AG04450 (cell line): Measurements from ENCODE around the gene AP5Z1. TPM values are rescaled to one million over a fixed set of nuclear protein-coding genes. Genes with fewer than 3 reads are reported as not detected.

Experiments used
- CTCF ChIA-PET: fragments of 300-600, 350-600 bp; formaldehyde crosslinking; extraction: SDS; loops from one replicate; lab custom pipeline; 2022; ENCODE audit warnings: antibody characterized with exemption, inconsistent platforms; lab: Charles Lee
- POLR2A ChIA-PET: fragments of 350-600 bp; formaldehyde crosslinking; extraction: SDS; loops from one replicate; lab custom pipeline; 2021; ENCODE audit warnings: antibody characterized with exemption, inconsistent platforms; lab: Yijun Ruan, JAX
- DNase-seq: peaks from one replicate; pipeline ENCODE4 v3.0.0-alpha.2; 2011; ENCODE audit warnings: low read depth, low spot score
- H3K27ac ChIP-seq: one replicate; pipeline ENCODE4 v1.5.1; 2012; ENCODE audit warnings: low read depth, low read length, control low read depth
- H3K27me3 ChIP-seq: one replicate; pipeline ENCODE4 v1.6.0; 2012; ENCODE audit warnings: low read length; ENCODE audit not compliant: control insufficient read depth, insufficient read depth
- H3K4me3 ChIP-seq: 2 replicates; pipeline ENCODE4 v1.5.1; 2011; ENCODE audit warnings: mild to moderate bottlenecking, low read depth, low read length, control low read depth
- H3K9me3 ChIP-seq: 2 replicates; pipeline ENCODE4 v1.5.1; 2012; ENCODE audit warnings: low read length; ENCODE audit not compliant: control insufficient read depth, insufficient read depth
- CTCF ChIP-seq: IDR thresholded peaks from 2 replicates; pipeline ENCODE4 v1.5.1; 2011; ENCODE audit warnings: low read depth, low read length, control low read depth, inconsistent platforms
- polyA plus RNA-seq: library from polyadenylated mRNA; depleted of rRNA; stranded (reverse); fragments of >200 nt; gene quantifications from 2 replicates; pipeline ENCODE4 v1.2.3, GENCODE V29; 2011

The AP5Z1 gene
- polyA plus RNA-seq, 1 experiment, result 12.6 TPM

GRCh38 chr7:4771737-4772136, 3.7 kb upstream of the AP5Z1 start:
- no peak overlapping the region for H3K4me3 ChIP-seq
- CTCF ChIA-PET, result no interaction called here
- POLR2A ChIA-PET, result no interaction called here
- no peaks in the 10 kb centered on the region; the same call in 1 of the 2 replicates for H3K9me3 ChIP-seq
- H3K27me3 ChIP-seq, result no peaks in the 10 kb centered on the region
- no peak for DNase-seq
- TF ChIP-seq CTCF, result no peak
- no peak overlapping the region for H3K27ac ChIP-seq

- no peak for DNase-seq
- Histone ChIP-seq H3K27ac (no peak overlapping the region), H3K27me3 (no peaks in the 10 kb centered on the region), H3K9me3 (no peaks in the 10 kb centered on the region; the same call in 1 of the 2 replicates), H3K4me3 (no peak overlapping the region)
- CTCF ChIA-PET, result no interaction called here
- POLR2A ChIA-PET, result no interaction called here
- no peak for TF ChIP-seq CTCF
These were observed 3.1 kb upstream of the AP5Z1 start for GRCh38 chr7:4772306-4772705.

GRCh38 chr7:4774007-4774406, 1.4 kb upstream of the AP5Z1 start:
- H3K27ac ChIP-seq, result no peak overlapping the region
- ChIA-PET CTCF (interaction anchor here (1.1 kb wide), 1 partner anchor 24 kb away, joined by 3 read pairs; no protein-coding TSS in a partner anchor), POLR2A (no interaction called here)

GRCh38 chr7:4774658-4775249, 669 bp upstream of the AP5Z1 start:
- DNase-seq, result peak; percentile 16
- Histone ChIP-seq H3K4me3 (peak overlapping the region; percentile 98), H3K27ac (peak overlapping the region; percentile 93), H3K27me3 (no peaks in the 10 kb centered on the region), H3K9me3 (no peaks in the 10 kb centered on the region; the same call in 1 of the 2 replicates)
- TF ChIP-seq CTCF, result no peak
- ChIA-PET CTCF (interaction anchor here (0.6 to 1.5 kb wide), 5 partner anchors 8 to 287 kb away, joined by 3 read pairs; no protein-coding TSS in a partner anchor), POLR2A (interaction anchor here (0.7 to 2.3 kb wide), 17 partner anchors 10 to 199 kb away, joined by 3 to 25 read pairs (median 5); partner anchors contain the start of gene FOXK1)

More at GRCh38 chr7:4774007-4774406, 1.4 kb upstream of the AP5Z1 start:
- DNase-seq, result no peak
- Histone ChIP-seq H3K4me3 (no peak overlapping the region), H3K27me3 (no peaks in the 10 kb centered on the region), H3K9me3 (no peaks in the 10 kb centered on the region; the same call in 1 of the 2 replicates)
- TF ChIP-seq CTCF, result no peak

GRCh38 chr7:4775848-4776623, 613 bp downstream of the AP5Z1 start:
- Histone ChIP-seq H3K4me3 (peak overlapping the region; percentile 98), H3K27me3 (no peaks in the 10 kb centered on the region), H3K9me3 (no peaks in the 10 kb centered on the region; the same call in 1 of the 2 replicates), H3K27ac (peak overlapping the region; percentile 92)
- no peak for TF ChIP-seq CTCF
- ChIA-PET CTCF (interaction anchor here (0.9 to 1.5 kb wide), 5 partner anchors 9 to 134 kb away, joined by 3 to 4 read pairs (median 3); no protein-coding TSS in a partner anchor), POLR2A (interaction anchor here (0.6 to 2.3 kb wide), 17 partner anchors 9 to 285 kb away, joined by 3 to 25 read pairs (median 5); no protein-coding TSS in a partner anchor)
- DNase-seq, result peak; percentile 4
